HEK293T (cell line): Measurements from ENCODE around the gene SLC38A3.

Source experiments
- CTCF ChIA-PET: fragments of 350-600 bp; formaldehyde crosslinking; extraction: SDS; loops from one replicate; lab custom pipeline; 2021; ENCODE audit warnings: antibody characterized with exemption, inconsistent platforms; lab: Yijun Ruan, JAX
- POLR2A ChIA-PET: fragments of 350-600 bp; formaldehyde crosslinking; extraction: SDS; loops from one replicate; lab custom pipeline; 2020; ENCODE audit warnings: antibody characterized with exemption, inconsistent platforms; lab: Yijun Ruan, JAX
- DNase-seq: peaks from one replicate; pipeline ENCODE4 v3.0.0; 2012; ENCODE audit warnings: mixed read lengths; ENCODE audit errors: extremely low spot score
- ARNT ChIP-seq: fragments of 450-650 bp; IDR thresholded peaks from 2 replicates; pipeline ENCODE4 v1.6.1; 2017; ENCODE audit warnings: mild to moderate bottlenecking
- BHLHE40 ChIP-seq: fragments of 450-650 bp; IDR thresholded peaks from 2 replicates; pipeline ENCODE4 v1.6.1; 2016; ENCODE audit warnings: mild to moderate bottlenecking, moderate library complexity, borderline replicate concordance
- CTBP1 ChIP-seq: fragments of 450-650 bp; IDR thresholded peaks from 2 replicates; pipeline ENCODE4 v1.6.1; 2016; ENCODE audit warnings: borderline replicate concordance
- ELF4 ChIP-seq: fragments of 450-650 bp; IDR thresholded peaks from 2 replicates; pipeline ENCODE4 v1.6.1; 2017; ENCODE audit warnings: antibody characterized with exemption
- FOXA1 ChIP-seq: fragments of 450-650 bp; IDR thresholded peaks from 2 replicates; pipeline ENCODE4 v1.6.1; 2016; ENCODE audit warnings: mild to moderate bottlenecking
- FOXK2 ChIP-seq: fragments of 450-650 bp; IDR thresholded peaks from 2 replicates; pipeline ENCODE4 v1.6.1; 2016; ENCODE audit warnings: mild to moderate bottlenecking
- FOXM1 ChIP-seq: fragments of 450-650 bp; IDR thresholded peaks from 2 replicates; pipeline ENCODE4 v1.6.1; 2017; ENCODE audit warnings: mild to moderate bottlenecking, borderline replicate concordance
- HDGF ChIP-seq: fragments of 450-650 bp; IDR thresholded peaks from 2 replicates; pipeline ENCODE4 v1.6.1; 2017; ENCODE audit warnings: antibody characterized with exemption, borderline replicate concordance
- L3MBTL2 ChIP-seq: fragments of 450-650 bp; conservative IDR thresholded peaks from 2 replicates; pipeline ENCODE4 v1.6.1; 2016; ENCODE audit warnings: mild to moderate bottlenecking
- LEF1 ChIP-seq: fragments of 450-650 bp; IDR thresholded peaks from 2 replicates; pipeline ENCODE4 v1.6.1; 2017; ENCODE audit warnings: mild to moderate bottlenecking, borderline replicate concordance
- NFRKB ChIP-seq: fragments of 450-650 bp; IDR thresholded peaks from 2 replicates; pipeline ENCODE4 v1.6.1; 2016; ENCODE audit warnings: mild to moderate bottlenecking, moderate library complexity
- PKNOX1 ChIP-seq: fragments of 450-650 bp; IDR thresholded peaks from 2 replicates; pipeline ENCODE4 v1.6.1; 2016
- SP1 ChIP-seq: fragments of 450-650 bp; IDR thresholded peaks from 2 replicates; pipeline ENCODE4 v1.6.1; 2017
- SUZ12 ChIP-seq: fragments of 450-650 bp; IDR thresholded peaks from 2 replicates; pipeline ENCODE4 v1.6.1; 2016; ENCODE audit warnings: mild to moderate bottlenecking
- TARDBP ChIP-seq: fragments of 450-650 bp; IDR thresholded peaks from 2 replicates; pipeline ENCODE4 v1.6.1; 2016
- ZNF384 ChIP-seq: fragments of 450-650 bp; IDR thresholded peaks from 2 replicates; pipeline ENCODE4 v1.6.1; 2016

Gene SLC38A3

DNA sequence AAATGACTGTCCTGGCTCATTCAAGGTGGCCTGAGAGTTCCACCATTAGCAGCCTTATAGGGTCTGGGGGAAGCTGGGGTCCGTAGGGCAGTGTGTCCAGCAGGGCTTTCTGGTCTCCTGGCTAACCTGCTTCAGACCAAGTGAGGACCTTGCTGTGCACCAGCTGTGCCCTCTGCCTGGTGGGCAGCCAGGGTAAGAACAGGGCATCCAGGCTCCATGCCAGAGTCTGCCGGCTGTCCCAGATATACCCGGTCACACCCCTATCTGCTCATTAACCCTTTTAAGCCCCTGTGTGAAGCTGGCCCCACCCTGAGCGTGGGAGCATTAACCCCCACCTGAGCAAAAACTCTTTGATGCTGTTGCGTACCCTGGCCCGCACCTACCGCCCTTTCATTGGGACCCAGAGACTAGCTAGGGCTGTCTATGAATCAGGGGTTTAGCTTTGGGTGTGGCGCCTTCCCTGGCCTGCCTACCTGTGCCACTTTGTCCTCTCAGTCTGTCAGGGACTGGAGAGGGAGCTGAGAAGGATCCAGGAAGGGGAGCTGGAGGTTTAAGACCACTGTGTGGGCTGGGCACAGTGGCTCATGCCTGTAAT lies 32.3 kb upstream of the SLC38A3 start:
- TF ChIP-seq BHLHE40 (no peak), FOXK2 (no peak), CTBP1 (no peak), FOXM1 (no peak), LEF1 (no peak), L3MBTL2 (no peak), SP1 (no peak), SUZ12 (no peak), ZNF384 (no peak), ELF4 (no peak), NFRKB (no peak), TARDBP (no peak), PKNOX1 (no peak)
- ChIA-PET CTCF (no interaction called here), POLR2A (interaction anchor here (1.2 kb wide), 1 partner anchor 15 kb away, joined by 4 read pairs; no protein-coding TSS in a partner anchor)
- DNase-seq = no peak

GRCh38 chr3:50173685-50174516 lies 31.2 kb upstream of the SLC38A3 start:
- ChIA-PET CTCF (no interaction called here), POLR2A (interaction anchor here (1.2 kb wide), 1 partner anchor 16 kb away, joined by 4 read pairs; no protein-coding TSS in a partner anchor)
- no peak for TF ChIP-seq CTBP1
- TF ChIP-seq PKNOX1 = no peak
- TF ChIP-seq TARDBP = no peak
- TF ChIP-seq L3MBTL2 = no peak
- TF ChIP-seq FOXA1 = no peak
- no peak for TF ChIP-seq LEF1
- no peak for TF ChIP-seq FOXM1
- TF ChIP-seq ELF4 = no peak
- no peak for TF ChIP-seq SP1
- no peak for TF ChIP-seq NFRKB
- TF ChIP-seq BHLHE40 = no peak
- no peak for TF ChIP-seq ZNF384
- no peak for TF ChIP-seq FOXK2
- TF ChIP-seq ARNT = no peak
- TF ChIP-seq SUZ12 = no peak
- DNase-seq = no peak

GRCh38 chr3:50174517-50174895 lies 30.6 kb upstream of the SLC38A3 start:
- no peak for DNase-seq
- no peak for TF ChIP-seq NFRKB
- TF ChIP-seq TARDBP = no peak
- no peak for TF ChIP-seq FOXA1
- TF ChIP-seq LEF1 = no peak
- TF ChIP-seq BHLHE40 = no peak
- ChIA-PET CTCF (no interaction called here), POLR2A (no interaction called here)

DNA sequence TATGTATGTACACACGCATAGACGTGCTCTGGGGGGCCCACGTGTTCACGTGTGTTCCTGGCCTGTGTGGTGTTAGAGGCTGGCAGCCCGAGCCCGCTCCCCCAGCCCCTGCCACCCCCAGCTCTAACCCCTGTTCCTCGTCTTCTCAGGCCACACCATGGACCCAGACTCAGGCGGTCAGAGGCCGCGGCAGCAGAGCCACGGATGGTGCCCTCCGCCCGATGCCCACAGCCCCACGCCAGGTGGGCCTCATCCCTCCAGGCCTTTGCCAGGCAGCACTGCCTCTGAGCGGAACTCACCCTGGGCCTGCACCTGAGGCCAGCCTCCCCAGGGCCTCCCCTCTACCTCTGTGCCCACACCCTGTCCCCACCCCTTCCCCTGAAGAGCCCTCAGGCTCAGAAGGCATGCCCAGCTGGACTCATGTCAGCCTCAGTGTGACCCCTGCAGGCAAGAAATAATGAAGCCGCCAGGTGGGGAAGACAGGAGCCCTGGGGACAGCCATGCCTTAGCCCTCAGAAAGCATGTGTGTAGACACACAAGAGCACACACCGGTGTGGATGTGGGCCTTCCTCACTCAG lies 30.0 kb upstream of the SLC38A3 start:
- TF ChIP-seq SUZ12 (no peak), NFRKB (no peak), ARNT (no peak), HDGF (no peak), ZNF384 (no peak), FOXM1 (no peak), BHLHE40 (no peak)
- no peak for DNase-seq
- POLR2A ChIA-PET = no interaction called here
- CTCF ChIA-PET = no interaction called here

- ChIA-PET CTCF (no interaction called here), POLR2A (no interaction called here)
- TF ChIP-seq LEF1 = no peak
- no peak for TF ChIP-seq CTBP1
- TF ChIP-seq SUZ12 = no peak
- TF ChIP-seq FOXM1 = no peak
- TF ChIP-seq FOXA1 = no peak
- no peak for TF ChIP-seq FOXK2
- TF ChIP-seq ARNT = no peak
- no peak for TF ChIP-seq ELF4
- TF ChIP-seq NFRKB = no peak
- TF ChIP-seq PKNOX1 = no peak
- TF ChIP-seq L3MBTL2 = no peak
Observed at GRCh38 chr3:50177346-50177745, 27.7 kb upstream of the SLC38A3 start.

GRCh38 chr3:50179710-50180109 lies 25.4 kb upstream of the SLC38A3 start:
- no peak for DNase-seq
- ChIA-PET CTCF (interaction anchor here (0.6 to 1.2 kb wide), 2 partner anchors 27 to 57 kb away, joined by 3 to 4 read pairs; no protein-coding TSS in a partner anchor), POLR2A (no interaction called here)
- no peak for TF ChIP-seq LEF1
- TF ChIP-seq NFRKB = no peak
- no peak for TF ChIP-seq ELF4
- TF ChIP-seq L3MBTL2 = no peak
- no peak for TF ChIP-seq ARNT
- TF ChIP-seq HDGF = no peak
- no peak for TF ChIP-seq TARDBP
- TF ChIP-seq FOXA1 = no peak
- TF ChIP-seq CTBP1 = no peak
- no peak for TF ChIP-seq SP1
- no peak for TF ChIP-seq SUZ12
- TF ChIP-seq FOXK2 = no peak
- no peak for TF ChIP-seq PKNOX1
- no peak for TF ChIP-seq FOXM1
- TF ChIP-seq BHLHE40 = no peak

More at GRCh38 chr3:50177346-50177745, 27.7 kb upstream of the SLC38A3 start:
- DNase-seq = no peak
